ENCODE data around the gene ARHGAP15. TPM values are rescaled to one million over a fixed set of nuclear protein-coding genes. Genes with fewer than 3 reads are reported as not detected.

Gene ARHGAP15
- total RNA-seq, 1 experiment from 2014 or later, result 0.42 TPM

GRCh38 chr2:143762176-143762928 lies 633.1 kb downstream of the ARHGAP15 start:
- DNase-seq (ENCODE audit: low read depth, low spot score), result no peak
- Histone ChIP-seq H3K4me3 (replicated peaks in 1 of 2; ENCODE audit: low read depth in 1 of 2, low read length in 2 of 2) (no peak overlapping the region), H4K20me1 (ENCODE audit: insufficient read depth) (no peaks in the 10 kb centered on the region), H2AFZ (ENCODE audit: low read depth, low read length, poor library complexity, severe bottlenecking) (no peak overlapping the region), H3K27ac (ENCODE audit: low read depth, low read length) (no peak overlapping the region), H3K9ac (ENCODE audit: low read length) (no peak overlapping the region), H3K27me3 (ENCODE audit: insufficient read depth, low read length) (no peaks in the 10 kb centered on the region), H3K4me2 (ENCODE audit: low read length) (no peak overlapping the region), H3K9me3 (ENCODE audit: control insufficient read depth in 1 of 2, insufficient read depth in 1 of 2, low read depth in 1 of 2, low read length in 2 of 2) (no peaks in the 10 kb centered on the region), H3K79me2 (ENCODE audit: insufficient read depth, low read length) (no peaks in the 10 kb centered on the region), H3K4me1 (ENCODE audit: control insufficient read depth in 1 of 2, insufficient read depth in 2 of 2, low read length in 2 of 2) (no peaks in the 10 kb centered on the region), H3K36me3 (ENCODE audit: control insufficient read depth in 1 of 2, insufficient read depth in 2 of 2, low read length in 2 of 2) (no peaks in the 10 kb centered on the region), H3K9me2 (ENCODE audit: insufficient read depth) (no peaks in the 10 kb centered on the region)
- TF ChIP-seq ELF1 (IDR thresholded peaks at IDR 0.05; ENCODE audit: borderline replicate concordance, low read depth) (no peak), ZFX (IDR thresholded peaks at IDR 0.05) (no peak), SRF (IDR thresholded peaks at IDR 0.05; ENCODE audit: low read depth) (no peak), EGR1 (IDR thresholded peaks at IDR 0.05; ENCODE audit: low read depth) (no peak), EZH2 (IDR thresholded peaks at IDR 0.05) (no peak), CEBPB (IDR thresholded peaks at IDR 0.05; ENCODE audit: low read depth) (no peak), RAD21 (IDR thresholded peaks at IDR 0.05; ENCODE audit: low read depth) (no peak), SP1 (IDR thresholded peaks at IDR 0.05; ENCODE audit: low read depth) (no peak), TCF7L2 (IDR thresholded peaks at IDR 0.05; ENCODE audit: borderline replicate concordance, extremely low read depth, insufficient read depth, insufficient read length) (no peak), FOSL1 (IDR thresholded peaks at IDR 0.05; ENCODE audit: low read depth) (no peak), ZNF274 (IDR thresholded peaks at IDR 0.05; ENCODE audit: low read depth, low read length) (no peak), POLR2A (IDR thresholded peaks at IDR 0.05; ENCODE audit: borderline replicate concordance, extremely low read depth, insufficient read depth, insufficient read length) (no peak), CBX3 (IDR thresholded peaks at IDR 0.05; ENCODE audit: low read depth) (no peak)
- TF ChIP-seq, protein P1, sequence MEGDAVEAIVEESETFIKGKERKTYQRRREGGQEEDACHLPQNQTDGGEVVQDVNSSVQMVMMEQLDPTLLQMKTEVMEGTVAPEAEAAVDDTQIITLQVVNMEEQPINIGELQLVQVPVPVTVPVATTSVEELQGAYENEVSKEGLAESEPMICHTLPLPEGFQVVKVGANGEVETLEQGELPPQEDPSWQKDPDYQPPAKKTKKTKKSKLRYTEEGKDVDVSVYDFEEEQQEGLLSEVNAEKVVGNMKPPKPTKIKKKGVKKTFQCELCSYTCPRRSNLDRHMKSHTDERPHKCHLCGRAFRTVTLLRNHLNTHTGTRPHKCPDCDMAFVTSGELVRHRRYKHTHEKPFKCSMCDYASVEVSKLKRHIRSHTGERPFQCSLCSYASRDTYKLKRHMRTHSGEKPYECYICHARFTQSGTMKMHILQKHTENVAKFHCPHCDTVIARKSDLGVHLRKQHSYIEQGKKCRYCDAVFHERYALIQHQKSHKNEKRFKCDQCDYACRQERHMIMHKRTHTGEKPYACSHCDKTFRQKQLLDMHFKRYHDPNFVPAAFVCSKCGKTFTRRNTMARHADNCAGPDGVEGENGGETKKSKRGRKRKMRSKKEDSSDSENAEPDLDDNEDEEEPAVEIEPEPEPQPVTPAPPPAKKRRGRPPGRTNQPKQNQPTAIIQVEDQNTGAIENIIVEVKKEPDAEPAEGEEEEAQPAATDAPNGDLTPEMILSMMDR (IDR thresholded peaks at IDR 0.05 in 2 of 3, conservative IDR thresholded peaks at IDR 0.05 in 1 of 3; ENCODE audit: borderline replicate concordance in 1 of 3, insufficient read depth in 1 of 3, low read depth in 2 of 3, low read length in 2 of 3), result no peak
- POLR2A ChIA-PET, result no interaction called here
- RAD21 ChIA-PET (ENCODE audit: low non-redundant PET in 1 of 2, low total read pairs in 2 of 2, uncharacterized antibody in 2 of 2, unreplicated experiment in 2 of 2), result no interaction called here
- ATAC-seq, result no peak
- intact Hi-C loops (cut with micrococcal nuclease), result no loop called here
- CTCF ChIA-PET, result no interaction called here
- no TSS peak for BruUV-seq (replicated peaks)
